DND-41 (cell line): ENCODE measurements around the gene PEX7.
"Not testable (repeated sequence)": the region's sequence is repeated elsewhere in the genome, so short reads cannot be mapped to it uniquely, and the experiment has no call there.

Experiments
- ATAC-seq: fragments of 200-7000 bp; cut with Tn5 transposase; 3 replicates; pipeline ENCODE4 v1.9.1; 2021; ENCODE audit warnings: low read depth; ENCODE audit not compliant: insufficient read depth
- DNase-seq: peaks from one replicate; pipeline ENCODE4 v3.0.0-alpha.2; 2020
- H2AFZ ChIP-seq: 2 replicates; pipeline ENCODE4 v1.6.0; 2012; ENCODE audit warnings: low read depth, low read length
- H3K27ac ChIP-seq: 2 replicates; pipeline ENCODE4 v1.5.1; 2012; ENCODE audit warnings: low read length, inconsistent platforms
- H3K27me3 ChIP-seq: fragments of 200-600 bp; sonication (generic); 2 replicates; pipeline ENCODE4 v1.6.0; 2012; ENCODE audit warnings: low read length, mild to moderate bottlenecking, inconsistent platforms; ENCODE audit not compliant: insufficient read depth, poor library complexity
- H3K36me3 ChIP-seq: 2 replicates; pipeline ENCODE4 v1.5.1; 2012; ENCODE audit warnings: low read length, inconsistent platforms; ENCODE audit not compliant: insufficient read depth
- H3K4me1 ChIP-seq: 2 replicates; pipeline ENCODE4 v1.5.1; 2012; ENCODE audit warnings: mild to moderate bottlenecking, low read length; ENCODE audit not compliant: insufficient read depth
- H3K4me2 ChIP-seq: 2 replicates; pipeline ENCODE4 v1.6.0; 2012; ENCODE audit warnings: mild to moderate bottlenecking, moderate library complexity, low read length, inconsistent platforms; ENCODE audit not compliant: insufficient read depth
- H3K4me3 ChIP-seq, 2 experiments: fragments of 200-600 bp in 1 of 2; shearing (Covaris generic) in 1 of 2; 2 replicates each; pipeline ENCODE4 v1.5.1; 2012 to 2016; ENCODE audit warnings: inconsistent platforms in 2 of 2, low read length in 2 of 2, mild to moderate bottlenecking in 2 of 2, low read depth in 1 of 2, moderate library complexity in 1 of 2
- H3K79me2 ChIP-seq: 2 replicates; pipeline ENCODE4 v1.6.0; 2012; ENCODE audit warnings: low read length, inconsistent platforms; ENCODE audit not compliant: insufficient read depth
- H3K9ac ChIP-seq: 2 replicates; pipeline ENCODE4 v1.6.0; 2012; ENCODE audit warnings: low read depth, mild to moderate bottlenecking, inconsistent platforms, low read length, moderate library complexity
- H3K9me3 ChIP-seq: 2 replicates; pipeline ENCODE4 v1.5.1; 2012; ENCODE audit warnings: low read length, moderate library complexity, mild to moderate bottlenecking, inconsistent platforms; ENCODE audit not compliant: insufficient read depth, severe bottlenecking
- H4K20me1 ChIP-seq: 2 replicates; pipeline ENCODE4 v1.6.0; 2012; ENCODE audit warnings: low read length; ENCODE audit not compliant: insufficient read depth
- EZH2 ChIP-seq: IDR thresholded peaks from 3 replicates; pipeline ENCODE4 v1.6.1; 2012; ENCODE audit warnings: borderline replicate concordance, low read depth, mild to moderate bottlenecking, moderate library complexity, low read length, inconsistent platforms; ENCODE audit not compliant: severe bottlenecking
- TF ChIP-seq, protein P1 (sequence below): IDR thresholded peaks from 2 replicates; pipeline ENCODE4 v1.5.1; 2012; ENCODE audit warnings: borderline replicate concordance, low read length, moderate library complexity, mild to moderate bottlenecking; ENCODE audit not compliant: poor library complexity, severe bottlenecking; ENCODE audit errors: extremely low read depth

The PEX7 gene

GRCh38 chr6:136901212-136901784, 78.9 kb downstream of the PEX7 start:
- Histone ChIP-seq H3K27ac (no peak overlapping the region), H3K4me2 (no peak overlapping the region), H3K4me3 (no peak overlapping the region), H3K27me3 (no peaks in the 10 kb centered on the region), H3K79me2 (no peaks in the 10 kb centered on the region), H2AFZ (no peak overlapping the region), H3K4me1 (no peaks in the 10 kb centered on the region), H3K9ac (no peak overlapping the region), H4K20me1 (no peaks in the 10 kb centered on the region), H3K9me3 (no peaks in the 10 kb centered on the region), H3K36me3 (peaks cover 29% of the 10 kb centered on the region; the same call in 1 of the 2 replicates)
- DNase-seq: no peak
- TF ChIP-seq, protein P1, sequence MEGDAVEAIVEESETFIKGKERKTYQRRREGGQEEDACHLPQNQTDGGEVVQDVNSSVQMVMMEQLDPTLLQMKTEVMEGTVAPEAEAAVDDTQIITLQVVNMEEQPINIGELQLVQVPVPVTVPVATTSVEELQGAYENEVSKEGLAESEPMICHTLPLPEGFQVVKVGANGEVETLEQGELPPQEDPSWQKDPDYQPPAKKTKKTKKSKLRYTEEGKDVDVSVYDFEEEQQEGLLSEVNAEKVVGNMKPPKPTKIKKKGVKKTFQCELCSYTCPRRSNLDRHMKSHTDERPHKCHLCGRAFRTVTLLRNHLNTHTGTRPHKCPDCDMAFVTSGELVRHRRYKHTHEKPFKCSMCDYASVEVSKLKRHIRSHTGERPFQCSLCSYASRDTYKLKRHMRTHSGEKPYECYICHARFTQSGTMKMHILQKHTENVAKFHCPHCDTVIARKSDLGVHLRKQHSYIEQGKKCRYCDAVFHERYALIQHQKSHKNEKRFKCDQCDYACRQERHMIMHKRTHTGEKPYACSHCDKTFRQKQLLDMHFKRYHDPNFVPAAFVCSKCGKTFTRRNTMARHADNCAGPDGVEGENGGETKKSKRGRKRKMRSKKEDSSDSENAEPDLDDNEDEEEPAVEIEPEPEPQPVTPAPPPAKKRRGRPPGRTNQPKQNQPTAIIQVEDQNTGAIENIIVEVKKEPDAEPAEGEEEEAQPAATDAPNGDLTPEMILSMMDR: no peak
- no peak for TF ChIP-seq EZH2
- ATAC-seq: no peak

DNA sequence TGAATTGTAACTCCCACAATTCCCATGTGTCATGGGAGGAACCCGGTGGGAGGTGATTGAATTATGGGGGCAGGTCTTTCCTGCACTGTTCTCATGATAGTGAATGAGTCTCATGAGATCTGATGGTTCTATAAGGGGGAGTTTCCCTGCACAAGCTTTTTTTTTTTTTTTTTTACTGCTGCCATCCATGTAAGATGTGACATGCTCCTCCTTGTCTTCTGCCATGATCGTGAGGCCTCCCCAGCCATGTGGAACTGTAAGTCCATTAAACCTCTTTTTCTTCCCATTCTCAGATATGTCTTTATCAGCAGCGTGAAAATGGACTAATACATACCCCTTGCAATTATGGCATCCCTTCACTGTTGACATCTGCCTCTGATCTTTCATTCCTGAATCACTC, 82.1 kb downstream of the PEX7 start:
- H3K36me3 ChIP-seq: peaks cover 29% of the 10 kb centered on the region; the same call in 1 of the 2 replicates
- not testable (repeated sequence) for H3K27me3 ChIP-seq

DNA sequence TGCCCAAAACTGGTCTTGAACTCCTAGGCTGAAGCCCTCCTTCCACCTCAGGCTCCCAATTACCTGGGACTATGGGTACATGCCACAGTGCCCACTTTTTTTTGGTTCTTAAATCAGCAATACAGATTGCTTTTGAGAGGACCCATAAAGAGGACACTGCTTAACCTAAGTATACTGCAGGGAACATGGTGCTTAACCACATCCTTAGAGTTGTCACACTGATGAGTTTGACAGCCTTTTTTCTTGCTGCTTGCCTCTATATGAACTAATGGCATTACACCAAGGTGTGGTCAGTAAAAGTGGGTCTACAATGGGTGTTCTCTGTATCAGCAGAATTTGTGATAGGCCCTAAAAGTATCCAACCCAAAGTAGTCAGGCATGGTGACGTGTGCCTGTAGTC, 92.6 kb downstream of the PEX7 start:
- no peak overlapping the region for H3K4me2 ChIP-seq
- H3K9me3 ChIP-seq: no peaks in the 10 kb centered on the region
- peaks cover 4% of the 10 kb centered on the region for H3K4me1 ChIP-seq
- H3K9ac ChIP-seq: no peak overlapping the region
- H2AFZ ChIP-seq: no peak overlapping the region
- no peaks in the 10 kb centered on the region for H4K20me1 ChIP-seq
- no peak for TF ChIP-seq EZH2
- TF ChIP-seq, protein P1: no peak
- H3K36me3 ChIP-seq: peaks cover 5% of the 10 kb centered on the region; the same call in 1 of the 2 replicates
- no peak overlapping the region for H3K4me3 ChIP-seq
- H3K27ac ChIP-seq: no peak overlapping the region
- no peaks in the 10 kb centered on the region for H3K27me3 ChIP-seq
- DNase-seq (no peak), ATAC-seq (peak; percentile 45; the same call in 1 of the 3 replicates)
- no peaks in the 10 kb centered on the region for H3K79me2 ChIP-seq

More for the DNA sequence above, 82.1 kb downstream of the PEX7 start:
- H4K20me1 ChIP-seq, H3K4me1 ChIP-seq, H3K79me2 ChIP-seq, H3K4me3 ChIP-seq, H2AFZ ChIP-seq, H3K9me3 ChIP-seq, H3K27ac ChIP-seq, ATAC-seq, H3K4me2 ChIP-seq, DNase-seq, H3K9ac ChIP-seq: not testable (repeated sequence)

DNA sequence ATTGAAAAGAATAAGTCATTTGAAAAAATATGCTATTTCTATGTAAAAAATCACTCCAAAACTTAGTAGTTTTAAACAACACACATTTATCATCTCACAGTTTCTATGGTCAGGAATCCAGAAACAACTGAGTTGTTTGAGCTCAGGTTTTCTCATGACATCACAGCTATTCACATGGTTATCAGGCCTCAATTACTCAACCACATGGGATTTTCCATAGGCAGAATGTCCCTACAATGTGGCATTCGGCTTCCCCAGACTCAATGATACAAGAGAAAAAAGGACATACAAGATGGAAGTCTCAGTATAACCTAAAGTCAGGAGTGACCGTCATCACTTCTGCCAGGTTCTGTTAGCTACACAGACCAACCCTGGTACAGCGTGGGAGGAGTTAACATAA, 96.3 kb downstream of the PEX7 start:
- H3K9me3 ChIP-seq: no peaks in the 10 kb centered on the region
- H3K4me3 ChIP-seq: no peak overlapping the region
- no peaks in the 10 kb centered on the region for H4K20me1 ChIP-seq
- H2AFZ ChIP-seq: no peak overlapping the region
- H3K27ac ChIP-seq: no peak overlapping the region
- ATAC-seq (no peak), DNase-seq (no peak)
- peaks cover 5% of the 10 kb centered on the region; the same call in 1 of the 2 replicates for H3K36me3 ChIP-seq
- no peak overlapping the region for H3K4me2 ChIP-seq
- no peak overlapping the region for H3K9ac ChIP-seq
- peaks cover 17% of the 10 kb centered on the region for H3K4me1 ChIP-seq
- TF ChIP-seq EZH2: no peak
- TF ChIP-seq, protein P1: no peak
- H3K27me3 ChIP-seq: no peaks in the 10 kb centered on the region
- H3K79me2 ChIP-seq: no peaks in the 10 kb centered on the region
